NCI-H2029 treated with DMSO at 0.1 percent for 48 hours (cell line): ENCODE data around the gene PTPRN2.

ENCODE experiments used
- DNase-seq: peaks from one replicate; lab custom pipeline; 2025; lab: John Stamatoyannopoulos, UW

Gene PTPRN2

DNA sequence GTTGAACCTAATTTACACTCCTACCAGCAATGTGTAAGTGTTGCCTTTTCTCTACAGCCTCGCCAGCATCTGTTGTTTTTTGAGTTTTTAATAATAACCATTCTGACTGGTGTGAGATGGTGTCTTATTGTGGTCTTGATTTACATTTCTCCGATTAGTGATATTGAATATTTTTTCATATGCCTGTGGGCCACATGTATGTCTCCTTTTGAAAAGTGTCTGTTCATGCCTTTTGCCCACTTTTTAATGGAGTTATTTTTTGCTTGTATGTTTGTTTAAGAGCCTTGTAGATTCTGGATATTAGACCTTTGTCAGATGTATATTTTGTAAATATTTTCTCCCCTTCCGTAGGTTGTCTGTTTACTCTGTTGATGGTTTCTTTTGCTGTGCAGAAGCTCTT lies 1055.6 kb downstream of the PTPRN2 start:
- DNase-seq = no peak

DNA sequence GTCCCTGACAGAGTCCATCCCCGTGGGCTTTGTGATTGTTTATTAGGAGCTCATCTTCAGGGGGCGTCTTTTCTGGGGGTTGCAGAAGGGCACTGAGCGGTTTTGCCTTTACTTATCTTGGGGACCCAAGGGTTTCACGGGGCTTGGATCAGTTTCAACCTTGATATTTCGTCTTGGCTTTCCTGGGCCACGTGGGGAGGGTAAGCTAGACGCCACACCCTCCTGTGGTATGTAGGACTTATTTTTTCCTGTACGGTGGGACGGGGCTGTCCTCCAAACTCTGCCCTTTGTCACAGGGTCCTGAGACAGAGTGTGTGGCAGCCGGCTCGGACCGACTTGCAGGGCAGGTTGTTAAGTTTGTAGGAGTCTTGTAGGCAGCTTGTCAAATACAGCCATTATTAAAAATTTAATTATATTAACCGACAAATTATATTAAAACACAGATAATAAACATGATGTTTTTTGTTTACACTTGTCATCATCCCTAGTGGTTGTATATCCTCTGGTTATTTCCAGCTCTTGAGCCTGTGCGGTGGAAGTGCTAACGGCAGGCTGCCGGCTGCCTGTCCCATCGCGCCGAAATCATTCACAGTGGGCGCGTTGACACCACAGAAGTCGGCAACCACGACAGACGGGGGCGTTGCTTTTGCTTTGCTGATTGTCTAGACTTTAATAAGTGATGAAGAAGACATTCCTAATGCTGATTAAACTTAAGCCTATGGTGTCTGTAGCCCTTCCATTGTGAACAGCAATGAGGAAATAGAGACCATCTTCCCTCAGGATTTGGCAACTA lies 1057.7 kb downstream of the PTPRN2 start:
- no peak for DNase-seq

DNA sequence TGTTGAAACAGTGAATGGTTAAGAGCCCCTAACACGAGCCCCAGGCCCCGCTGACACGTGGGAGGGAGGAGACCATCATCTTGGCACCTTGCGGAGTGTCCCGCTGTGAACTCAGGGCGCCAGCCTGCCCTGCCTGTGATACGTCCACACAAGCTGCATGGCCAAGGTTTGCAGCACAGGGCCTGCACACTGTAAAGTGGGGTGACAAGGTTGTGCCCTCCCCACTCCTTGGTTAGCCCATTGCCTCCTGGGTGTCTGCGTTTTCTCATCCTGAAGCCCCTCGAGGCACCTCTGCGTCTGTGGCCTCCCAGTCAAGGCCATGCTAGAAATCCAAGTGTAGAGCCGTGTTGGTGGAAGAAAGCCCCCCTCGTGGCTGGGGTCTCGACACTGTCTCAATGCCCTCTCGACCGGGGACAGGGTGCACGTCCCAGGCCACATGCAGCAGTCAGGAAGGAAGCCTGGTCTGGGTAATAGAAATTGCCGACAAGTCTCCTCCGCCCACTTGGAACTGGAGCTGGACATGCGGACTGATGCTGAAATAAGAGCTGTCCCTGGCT lies 1058.8 kb downstream of the PTPRN2 start:
- DNase-seq = no peak

DNA sequence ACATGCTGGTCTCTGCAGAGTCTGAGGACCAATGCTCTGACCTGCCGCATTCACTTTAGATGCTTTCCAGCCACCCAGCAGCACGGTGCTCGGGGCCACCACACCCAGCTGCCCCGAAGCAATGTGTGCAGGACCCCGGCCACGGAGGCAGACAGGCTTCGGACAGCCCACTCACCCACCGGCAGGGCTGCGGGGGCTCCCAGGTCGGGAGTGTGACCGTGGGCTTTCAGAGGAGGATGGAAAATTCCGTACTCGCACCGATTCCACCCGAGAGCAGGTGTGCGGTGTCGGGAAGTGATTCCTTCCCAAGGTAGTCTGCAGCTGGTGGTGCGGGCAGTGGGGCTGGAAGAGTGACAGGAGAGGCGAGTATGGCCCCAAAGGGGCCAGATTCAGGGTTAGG lies 1059.9 kb downstream of the PTPRN2 start:
- no peak for DNase-seq

DNA sequence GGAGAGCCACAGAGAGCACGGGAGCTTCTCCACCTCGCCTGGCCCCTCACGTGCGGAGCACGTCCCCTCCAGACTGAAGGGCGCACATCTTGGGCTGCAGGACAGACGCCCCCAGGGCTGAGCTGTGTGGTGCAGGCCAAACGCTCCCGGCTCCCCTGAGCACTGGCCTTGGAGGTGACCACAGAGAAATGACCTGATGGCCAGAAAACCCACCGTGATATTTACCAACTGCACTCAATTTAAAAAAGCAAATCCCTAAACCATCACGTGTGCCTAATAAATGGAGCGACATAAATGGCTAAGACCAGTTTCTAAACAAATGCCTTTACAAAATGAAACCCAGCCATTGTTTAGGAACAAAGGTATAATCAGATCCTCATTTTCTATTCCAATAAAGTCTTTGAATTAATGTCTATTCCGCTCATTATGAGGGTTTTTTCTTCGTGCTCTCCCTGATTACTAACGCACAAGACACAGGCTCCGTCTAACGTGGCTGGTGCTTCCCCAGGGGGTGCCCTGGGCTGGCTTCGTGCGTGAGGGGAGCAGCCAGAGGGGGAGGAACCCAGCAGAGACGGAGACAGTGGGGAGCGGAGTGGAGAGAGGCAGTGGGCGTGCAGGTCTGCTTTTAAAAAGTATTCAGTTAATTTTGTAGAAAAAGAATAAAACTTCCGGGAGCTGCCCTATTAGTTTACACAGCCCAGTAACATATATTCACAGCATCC lies 1060.5 kb downstream of the PTPRN2 start:
- DNase-seq = no peak

DNA sequence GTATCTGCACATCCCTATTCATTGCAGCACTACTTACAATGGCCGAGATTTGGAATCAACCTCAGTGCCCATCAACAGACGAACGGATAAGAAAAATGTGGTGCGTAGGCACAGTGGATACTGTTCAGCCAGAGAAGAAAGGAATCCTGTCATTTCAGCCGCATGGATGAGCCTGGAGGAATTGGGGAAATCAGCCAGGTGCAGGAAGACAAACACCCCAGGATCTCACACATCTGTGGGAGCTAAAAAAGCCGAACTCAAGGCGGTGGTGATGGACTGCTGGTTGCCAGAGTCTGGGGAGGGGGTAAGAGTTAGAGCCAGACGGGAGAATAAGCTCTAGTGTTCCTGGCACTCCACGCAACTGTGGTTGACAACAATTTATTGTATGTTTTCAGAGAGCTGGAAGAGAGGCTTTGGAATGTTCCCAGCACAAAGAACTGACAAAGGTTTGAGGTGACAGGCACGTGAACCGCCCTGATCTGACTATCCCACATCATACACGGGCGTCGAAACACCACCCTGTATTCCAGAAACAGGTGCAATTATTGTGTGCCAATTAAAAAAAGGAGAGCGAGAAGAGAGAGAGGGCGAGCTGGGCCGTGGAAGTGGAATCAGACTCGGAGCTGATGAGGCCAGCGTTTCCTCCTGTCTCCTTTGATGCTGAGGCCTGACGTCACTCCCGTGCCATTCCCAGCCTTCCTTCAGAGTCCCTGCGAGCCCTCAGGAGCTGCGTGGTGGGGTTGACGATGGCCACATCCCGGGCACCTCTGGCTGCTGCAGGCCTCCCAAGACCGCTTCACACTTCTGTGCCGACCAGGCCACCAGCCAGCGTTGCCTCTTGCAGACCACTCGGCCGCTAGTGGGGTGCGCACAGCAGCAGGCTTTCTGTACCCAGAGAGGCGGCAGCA lies 1061.4 kb downstream of the PTPRN2 start:
- no peak for DNase-seq

DNA sequence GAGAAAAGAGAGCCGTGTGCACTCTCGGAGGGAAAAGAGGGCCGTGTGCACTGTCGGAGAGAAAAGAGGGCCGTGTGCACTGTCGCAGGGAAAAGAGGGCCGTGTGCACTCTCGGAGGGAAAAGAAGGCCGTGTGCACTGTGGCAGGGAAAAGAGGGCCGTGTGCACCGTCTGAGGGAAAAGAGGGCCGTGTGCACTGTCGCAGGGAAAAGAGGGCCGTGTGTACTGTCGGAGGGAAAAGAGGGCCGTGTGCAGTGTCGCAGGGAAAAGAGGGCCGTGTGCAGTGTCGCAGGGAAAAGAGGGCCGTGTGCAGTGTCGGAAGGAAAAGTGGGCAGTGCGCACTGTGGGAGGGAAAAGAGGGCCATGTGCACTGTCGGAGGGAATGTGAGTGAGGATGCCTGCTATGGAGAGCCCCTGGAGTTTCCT lies 1062.1 kb downstream of the PTPRN2 start:
- DNase-seq = no peak

DNA sequence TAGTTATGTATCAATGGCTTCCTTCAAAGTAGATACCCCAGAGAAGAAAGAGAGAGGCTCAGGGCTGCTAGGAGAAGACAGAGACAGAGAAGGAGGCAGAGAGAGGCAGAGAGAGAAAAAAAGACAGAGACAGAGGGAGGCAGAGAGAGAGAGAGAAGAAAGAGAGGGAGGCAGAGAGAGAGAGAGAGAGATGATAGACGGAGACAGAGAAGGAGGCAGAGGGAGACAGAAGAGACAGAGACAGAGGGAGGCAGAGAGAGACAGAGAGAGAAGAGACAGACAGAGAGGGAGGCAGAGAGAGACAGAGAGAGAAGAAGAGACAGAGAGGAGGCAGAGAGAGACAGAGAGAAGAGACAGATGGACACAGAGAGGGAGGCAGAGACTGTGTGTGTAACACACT lies 1062.9 kb downstream of the PTPRN2 start:
- no peak for DNase-seq

DNA sequence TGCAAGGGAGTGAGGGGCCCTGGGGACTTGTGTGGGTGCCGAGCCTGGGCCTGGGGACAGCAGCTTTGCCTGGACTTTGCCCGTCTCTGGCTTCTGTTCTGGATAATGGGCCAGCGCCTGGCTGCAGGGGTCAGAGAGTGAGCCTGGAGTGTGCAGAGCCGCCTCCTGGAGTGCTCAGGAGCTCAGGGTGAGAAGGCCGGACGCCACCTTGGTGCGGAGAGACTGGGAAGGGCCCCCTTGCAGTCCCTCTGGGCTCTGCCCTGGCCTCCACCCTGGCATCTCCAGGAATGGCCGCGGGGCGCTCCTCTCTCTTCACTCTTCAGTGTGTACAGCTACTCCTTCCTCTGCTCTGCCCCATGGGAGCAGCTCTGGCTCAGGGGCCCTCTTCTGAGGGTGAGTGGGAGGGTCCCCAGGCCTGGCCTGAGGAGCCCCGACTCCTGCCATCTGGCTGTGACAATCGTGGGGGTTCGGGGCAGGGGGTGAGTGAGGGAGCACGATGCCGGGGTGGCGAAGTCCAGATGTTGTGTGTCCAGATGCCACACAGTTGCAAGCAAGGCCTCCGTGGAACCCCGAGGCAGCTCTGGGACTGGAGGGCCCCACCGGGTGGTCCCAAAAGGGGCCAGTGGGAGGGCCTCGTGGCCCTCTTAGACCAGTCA lies 1063.7 kb downstream of the PTPRN2 start:
- DNase-seq = no peak

DNA sequence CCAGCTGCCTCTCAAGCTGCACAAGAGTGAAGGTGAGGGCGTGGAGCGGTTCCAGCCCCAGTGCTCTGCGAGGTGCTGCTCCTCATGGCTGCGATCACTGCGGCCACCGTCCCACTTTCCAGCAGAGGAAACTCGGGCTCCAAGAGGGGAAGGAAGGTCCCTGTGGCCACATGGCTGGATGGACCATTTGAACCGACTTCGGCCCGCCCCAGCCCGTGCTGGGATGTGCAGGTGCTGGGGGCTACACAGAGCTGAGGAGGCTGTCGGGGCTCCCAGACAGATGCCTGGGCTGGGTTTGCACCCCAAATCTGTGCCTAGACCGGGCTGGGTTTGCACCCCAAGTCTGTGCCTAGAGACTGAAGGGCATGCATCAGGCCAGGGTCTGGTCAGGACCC lies 1064.3 kb downstream of the PTPRN2 start:
- DNase-seq = no peak

DNA sequence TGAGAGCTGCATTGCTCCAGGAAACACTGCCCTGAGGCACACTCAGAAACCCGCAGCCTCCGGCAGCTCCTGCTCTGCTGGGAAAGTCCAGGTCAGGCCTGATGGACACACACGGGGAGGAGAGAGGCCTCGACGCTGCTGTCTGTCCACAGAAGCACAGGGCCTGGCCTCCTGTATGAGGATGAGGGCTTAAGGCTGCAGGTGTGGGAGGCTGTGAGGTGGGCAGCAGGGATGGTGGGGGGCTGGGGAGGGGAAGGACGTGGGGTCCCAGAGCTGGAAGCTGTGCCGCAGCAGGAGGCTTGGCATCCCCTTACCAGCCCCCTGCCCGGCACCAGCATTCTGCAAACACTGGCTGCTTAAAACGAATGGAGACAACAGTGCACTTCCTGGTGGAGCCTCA lies 1064.7 kb downstream of the PTPRN2 start:
- DNase-seq = no peak

DNA sequence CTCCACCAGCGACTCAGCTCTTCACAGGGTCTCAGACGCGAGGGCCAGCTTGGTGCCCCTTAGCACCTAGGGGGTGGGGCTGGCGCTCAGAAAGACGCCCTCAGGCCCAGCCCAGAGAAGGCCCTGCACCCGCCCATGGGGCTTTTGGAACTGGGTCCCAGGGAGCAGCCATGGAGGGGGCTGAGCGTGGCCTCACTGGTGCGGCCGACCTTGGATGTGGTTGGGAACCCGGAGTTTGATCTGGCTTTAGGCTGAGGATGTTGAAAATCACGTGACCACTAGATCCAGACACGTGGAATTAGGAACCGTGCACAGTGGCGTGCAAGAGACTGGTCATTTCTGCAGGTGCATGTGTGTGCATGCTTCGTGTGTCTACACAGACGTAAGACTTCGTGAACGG lies 1065.4 kb downstream of the PTPRN2 start:
- no peak for DNase-seq

DNA sequence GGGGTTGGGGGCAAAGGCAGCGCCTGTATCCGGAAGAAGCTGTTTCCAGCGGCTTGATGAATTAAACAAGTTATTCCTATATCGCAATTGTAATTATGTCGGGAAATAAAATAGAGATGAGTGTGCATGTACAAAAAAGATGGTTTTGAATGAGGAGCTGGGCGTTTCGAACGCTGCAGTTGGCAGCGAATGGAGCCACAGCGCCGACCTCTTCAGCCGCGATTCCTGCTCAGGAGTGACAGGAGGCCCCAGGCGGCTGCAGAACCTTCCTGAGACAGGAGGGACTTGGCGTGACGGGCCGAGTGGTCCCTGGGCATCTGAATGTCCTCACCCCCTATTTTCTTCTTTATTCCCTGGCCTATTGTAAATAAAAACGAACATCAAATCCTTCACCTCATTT lies 1065.9 kb downstream of the PTPRN2 start:
- DNase-seq = no peak

DNA sequence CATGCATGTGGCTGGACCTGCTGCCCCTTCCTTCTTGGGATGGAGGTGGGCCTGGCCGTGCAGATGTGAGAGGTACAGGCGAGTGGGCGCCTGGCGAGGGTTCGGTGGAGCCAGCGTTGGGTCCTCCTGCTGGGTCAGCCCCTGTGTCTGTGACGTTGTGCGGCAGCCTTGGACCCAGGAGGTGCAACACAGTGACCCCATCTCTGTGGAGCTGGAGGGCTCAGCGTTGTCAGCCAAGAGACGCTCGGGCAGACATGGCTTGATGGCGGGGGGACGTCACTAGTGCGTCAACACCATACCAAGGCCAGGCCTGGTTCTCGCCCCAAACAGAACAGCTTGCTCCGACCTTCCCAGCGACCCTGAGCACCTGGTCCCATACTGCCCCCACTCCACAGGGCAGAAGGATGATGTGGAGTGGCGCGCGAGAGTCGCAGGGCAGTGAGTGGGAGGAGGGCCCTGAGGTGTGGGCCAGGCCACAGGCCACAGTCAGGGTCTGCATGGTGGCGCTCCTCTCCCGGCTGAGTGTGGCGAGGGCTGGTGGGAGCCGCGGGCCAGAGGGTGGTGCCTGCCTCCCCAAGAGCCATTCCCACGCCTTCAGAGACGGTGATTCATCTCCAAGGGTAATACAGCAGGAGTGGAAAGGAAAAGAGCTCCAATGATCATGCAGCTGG lies 1066.4 kb downstream of the PTPRN2 start:
- no peak for DNase-seq

DNA sequence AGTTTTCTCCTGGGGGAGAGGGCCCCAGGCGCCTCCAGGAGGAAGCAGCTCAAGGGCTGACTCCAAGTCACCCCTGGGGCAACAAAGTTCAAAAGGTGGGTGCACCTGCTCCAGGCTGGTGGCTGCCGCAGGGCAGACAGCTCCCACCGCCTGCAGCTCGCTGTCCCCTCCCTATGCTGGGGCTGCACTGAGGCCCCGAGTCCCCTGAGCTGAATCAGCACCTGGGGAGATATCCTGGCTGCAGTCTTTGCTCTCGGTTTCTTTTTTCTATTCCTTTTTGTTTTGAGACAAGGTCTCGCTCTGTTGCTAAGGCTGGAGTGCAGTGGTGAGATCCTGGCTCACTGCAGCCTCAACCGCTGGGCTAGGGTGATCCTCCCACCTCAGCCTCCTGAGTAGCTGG lies 1067.4 kb downstream of the PTPRN2 start:
- no peak for DNase-seq

DNA sequence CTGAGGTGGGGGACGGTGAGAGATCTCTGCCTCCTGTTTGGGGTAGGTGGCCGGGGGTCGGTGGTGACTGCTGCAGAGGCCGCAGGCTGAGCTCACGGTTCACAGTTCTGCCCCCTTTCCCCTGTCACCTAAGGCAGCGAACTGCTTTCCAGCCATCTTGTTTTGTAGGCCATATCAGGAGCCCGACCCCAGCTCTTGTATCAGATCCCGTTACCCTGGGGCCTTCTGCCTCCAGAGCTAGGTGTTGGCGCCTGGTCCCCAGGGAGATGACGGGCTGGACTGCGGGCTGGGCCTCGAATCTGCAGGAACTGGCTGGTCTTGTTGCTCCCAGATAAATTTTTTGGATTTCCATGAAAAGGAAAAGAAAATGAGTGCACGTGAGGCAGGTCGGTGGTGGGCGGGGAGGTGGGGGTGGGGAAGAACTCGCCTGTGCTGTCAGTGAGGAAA lies 1067.8 kb downstream of the PTPRN2 start:
- DNase-seq = no peak

DNA sequence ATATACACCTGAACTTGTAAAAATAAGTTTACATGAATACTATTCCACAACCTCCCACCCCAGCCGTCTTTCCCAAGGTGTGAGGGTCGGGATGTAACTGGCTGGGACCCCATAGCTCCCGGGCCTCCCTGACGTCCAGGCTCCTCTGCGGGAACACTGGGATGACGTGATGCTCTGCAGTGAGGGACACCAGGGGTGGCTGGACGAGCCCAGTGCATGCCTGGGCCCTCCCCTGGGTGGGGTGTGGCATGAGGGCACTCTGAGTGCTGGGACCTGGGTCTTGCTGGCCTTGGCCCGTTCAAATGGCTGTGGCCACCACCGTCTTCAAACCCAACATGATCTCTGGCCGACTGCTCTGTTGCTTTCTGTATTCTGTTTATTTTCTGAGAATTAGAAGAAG lies 1068.4 kb downstream of the PTPRN2 start:
- DNase-seq = no peak

DNA sequence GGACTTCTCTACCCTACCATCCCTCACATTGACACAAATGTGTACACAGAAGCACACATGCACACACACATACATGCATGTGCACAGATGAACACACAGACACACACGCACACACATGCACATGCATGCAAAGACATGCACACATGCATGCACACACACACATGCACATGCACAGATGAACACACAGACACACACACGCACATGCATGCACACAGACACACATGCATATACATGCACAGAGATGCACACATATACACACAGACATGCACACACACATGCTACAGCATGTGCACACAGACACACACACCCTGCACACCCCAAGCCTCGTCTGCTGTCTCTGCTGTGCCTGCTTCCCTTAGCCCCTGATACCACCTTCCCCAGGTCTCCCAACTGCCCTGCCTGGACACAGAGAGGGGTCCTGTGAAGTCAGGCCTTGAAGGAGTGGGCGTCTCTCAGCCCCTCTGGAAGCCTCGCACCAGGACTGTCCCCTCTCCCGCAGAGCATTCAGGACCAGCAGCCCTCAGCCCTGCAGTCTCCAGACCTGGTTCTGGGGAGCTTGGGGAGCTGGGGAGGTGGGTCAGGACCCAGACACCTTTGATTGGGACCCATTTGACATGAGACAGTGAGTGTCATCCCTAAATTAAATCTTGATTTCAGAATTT lies 1069.0 kb downstream of the PTPRN2 start:
- no peak for DNase-seq

DNA sequence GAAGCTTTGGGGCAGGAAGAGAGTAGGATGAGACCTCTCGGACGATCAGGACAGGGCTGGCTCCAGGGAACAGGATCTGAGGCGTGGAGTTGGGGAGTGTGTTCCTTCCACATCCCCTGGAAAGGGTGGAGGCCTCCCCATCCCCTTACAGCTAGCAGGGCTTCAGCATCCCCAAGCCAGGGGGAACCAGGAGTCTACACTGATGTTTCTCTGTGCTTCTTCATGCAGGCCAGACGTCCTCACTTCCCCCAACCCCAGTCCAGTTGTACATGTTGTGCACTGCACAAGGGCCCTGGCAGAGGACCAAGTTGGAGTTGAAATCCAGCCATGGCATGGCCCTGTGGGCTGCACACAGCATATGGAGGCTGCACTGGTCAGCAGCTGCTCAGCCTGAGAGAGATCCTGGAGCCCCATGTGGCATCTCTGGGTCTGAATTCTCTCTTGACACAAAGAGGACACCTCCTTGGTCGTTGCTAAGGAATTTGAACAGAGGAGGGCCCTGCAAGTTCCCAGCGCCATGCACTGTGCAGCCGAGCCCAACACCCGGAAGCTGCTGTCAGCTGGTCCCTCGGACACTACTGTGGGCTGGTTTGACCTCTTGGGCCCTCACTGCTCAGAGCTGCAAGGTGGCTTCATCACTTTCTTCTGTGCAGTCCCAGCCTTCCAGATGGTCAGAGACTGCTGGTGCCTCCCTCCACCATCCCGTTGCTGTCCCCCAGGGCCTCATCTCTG lies 1069.7 kb downstream of the PTPRN2 start:
- DNase-seq = no peak
